Smooth muscle cell of the brain vasculature (primary cell): ENCODE data around the gene GJA4.

Experiments
- DNase-seq: peaks from one replicate; pipeline ENCODE4 v3.0.0-alpha.2; 2012; ENCODE audit warnings: low read depth, low spot score

GJA4 gene

DNA sequence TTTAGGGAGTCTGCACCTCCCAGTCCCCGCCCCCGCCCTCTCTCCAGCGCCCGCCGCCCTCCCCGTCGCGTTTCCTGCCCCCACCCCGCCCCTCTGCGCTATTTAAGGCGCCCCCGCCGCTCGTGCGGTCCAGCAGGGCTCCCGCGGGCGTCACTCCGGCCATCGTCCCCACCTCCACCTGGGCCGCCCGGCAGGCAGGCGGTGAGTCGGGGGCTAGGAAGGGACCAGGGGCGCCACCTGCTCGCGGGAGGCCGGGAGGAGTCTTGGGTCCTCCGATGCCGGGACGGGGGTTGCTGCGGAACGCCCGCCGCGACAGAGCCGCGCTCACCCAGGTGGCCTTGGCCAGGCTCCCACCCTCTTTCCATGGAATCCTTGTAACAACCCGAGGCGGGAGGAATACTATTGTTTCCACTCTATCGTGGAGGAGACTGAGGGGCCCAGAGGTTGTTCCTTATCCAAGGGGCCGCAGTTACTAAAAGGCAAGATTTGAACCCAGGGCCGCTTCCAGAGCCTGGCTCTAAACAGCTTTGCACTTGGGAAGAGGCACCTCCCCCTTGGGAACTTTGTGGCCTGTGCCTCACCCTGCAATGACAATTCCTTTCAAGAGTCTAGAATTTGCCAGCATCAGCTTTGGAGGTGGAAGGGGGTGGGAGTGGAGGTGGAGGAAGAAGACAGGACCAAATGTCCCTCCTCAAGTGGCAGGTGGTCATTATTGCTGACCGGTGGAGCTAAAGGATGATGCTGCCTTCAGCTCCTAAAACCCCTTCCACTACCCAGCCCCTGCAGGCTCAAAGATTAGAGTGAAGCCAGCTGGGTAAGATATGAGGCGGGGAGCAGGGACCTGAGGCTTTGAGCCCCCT lies at the start of gene GJA4:
TSS of gene GJA4 (plus strand) at position 132 of the 860 bp plus-strand sequence. CDS start 1,215 bp downstream, outside the sequence.
- no peak for DNase-seq

- DNase-seq: no peak
Measured at GRCh38 chr1:34743775-34744174, 49.0 kb upstream of the GJA4 start.

- DNase-seq: no peak
Measured at GRCh38 chr1:34744851-34745250, 47.9 kb upstream of the GJA4 start.

GRCh38 chr1:34745666-34746065 lies 47.1 kb upstream of the GJA4 start:
- DNase-seq: no peak

- no peak for DNase-seq
Measured at GRCh38 chr1:34746101-34746500, 46.7 kb upstream of the GJA4 start.

DNA sequence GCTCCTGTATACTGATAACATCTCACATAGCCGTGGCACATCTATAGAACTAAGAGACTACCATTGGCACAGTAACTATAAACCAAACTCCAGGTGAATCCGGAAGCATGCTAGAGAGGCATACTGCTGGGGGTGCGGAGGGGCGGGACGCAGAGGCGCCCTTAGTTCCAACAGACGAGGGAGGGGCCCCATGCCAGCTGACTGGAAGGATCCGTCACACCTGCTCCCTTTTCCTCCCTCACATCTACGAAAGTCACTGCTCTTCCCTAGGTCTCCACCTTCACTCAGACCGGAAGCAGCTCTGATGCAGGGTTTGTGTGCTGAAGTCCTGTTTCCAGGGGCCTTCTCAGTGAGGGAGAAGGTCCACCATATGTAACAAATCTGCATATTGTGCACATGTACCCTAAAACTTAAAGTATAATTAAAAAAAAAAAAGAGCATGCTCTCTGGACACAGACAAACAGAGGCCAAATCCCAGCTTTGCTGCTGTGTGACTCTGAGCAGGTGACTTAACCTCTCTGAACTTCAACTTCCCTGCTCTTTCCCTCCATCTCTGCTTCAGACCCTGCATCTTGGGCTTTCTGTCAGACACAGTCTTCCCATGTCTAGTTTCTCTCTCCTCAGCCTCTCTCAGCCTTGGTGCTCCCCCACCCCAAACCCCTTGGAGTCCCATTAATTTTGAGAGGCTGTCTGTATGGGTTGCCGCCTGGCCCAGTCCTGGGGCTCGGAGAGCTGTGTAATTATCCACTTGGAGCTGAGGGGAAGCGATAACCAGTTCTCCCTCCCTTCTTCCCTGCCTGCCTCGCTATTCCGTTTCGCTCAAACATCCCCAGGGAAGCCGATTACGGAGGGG lies 45.8 kb upstream of the GJA4 start:
- no peak for DNase-seq

- no peak for DNase-seq
Measured at GRCh38 chr1:34747638-34747941, 45.2 kb upstream of the GJA4 start.

DNA sequence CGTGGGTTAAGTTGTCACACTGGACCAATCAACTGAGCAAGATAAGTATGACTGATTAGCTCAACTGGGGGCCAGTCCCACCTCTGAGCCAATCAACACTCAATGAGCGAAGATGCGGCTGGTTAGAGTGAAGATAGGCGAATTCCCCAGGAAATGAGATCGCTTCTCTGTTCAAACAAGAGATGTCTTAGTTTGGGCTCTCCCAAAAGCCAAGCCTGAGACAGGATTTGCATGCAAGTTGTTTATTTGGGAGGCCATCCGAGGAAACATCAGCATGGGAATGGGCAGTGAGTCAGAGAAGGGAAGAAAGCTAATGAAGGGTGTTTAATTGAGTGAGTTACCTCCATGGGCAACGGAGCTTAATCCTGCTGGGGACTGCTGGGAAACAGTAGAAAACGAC lies 42.8 kb upstream of the GJA4 start:
- DNase-seq: no peak

DNA sequence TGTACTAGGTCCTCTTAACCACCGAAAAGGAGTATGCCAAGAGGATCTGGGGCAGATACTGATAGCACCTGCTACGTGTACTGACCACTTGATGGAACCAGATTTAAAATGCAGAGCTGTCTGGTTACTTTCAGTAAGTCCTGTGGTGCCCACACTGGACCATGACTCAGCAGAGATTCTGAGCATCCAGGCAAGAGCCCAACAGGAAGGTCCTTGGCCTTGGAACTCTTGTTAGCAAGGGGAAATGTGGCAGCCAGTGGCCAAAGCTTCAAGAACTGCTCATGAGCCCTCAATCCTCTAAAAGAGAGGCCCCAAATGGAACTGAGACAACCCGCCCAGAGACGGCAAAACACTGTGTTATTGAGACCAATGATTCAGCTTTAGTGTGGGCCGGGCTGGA lies 42.2 kb upstream of the GJA4 start:
- no peak for DNase-seq

- no peak for DNase-seq
Measured at GRCh38 chr1:34753163-34753562, 39.6 kb upstream of the GJA4 start.

GRCh38 chr1:34754964-34755637 lies 37.7 kb upstream of the GJA4 start, which contains the start of gene GJB5:
Gene GJB5, plus strand, starts transcription at chr1:34755047. Its CDS starts 2,284 bp downstream, at chr1:34757331.
- no peak for DNase-seq

DNA sequence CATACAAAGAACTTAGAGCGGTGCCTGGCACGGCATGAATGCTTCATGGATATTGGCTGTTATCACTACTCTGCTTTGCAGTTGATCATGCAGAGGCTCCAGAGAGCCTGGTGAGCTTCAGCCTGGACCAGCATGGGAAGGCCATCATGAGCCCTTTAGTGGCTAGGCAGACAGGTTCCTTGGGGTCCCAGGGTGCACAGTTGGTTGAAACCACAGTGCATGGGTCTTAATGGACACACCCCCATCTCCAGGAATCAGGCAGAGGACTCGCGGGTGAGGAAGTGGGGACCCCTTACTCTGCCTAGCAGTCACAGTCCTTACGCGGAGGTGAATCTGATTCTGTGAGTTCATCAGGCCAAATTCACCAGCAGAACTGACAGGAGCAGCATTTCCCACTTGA lies 36.8 kb upstream of the GJA4 start:
- DNase-seq: no peak

DNA sequence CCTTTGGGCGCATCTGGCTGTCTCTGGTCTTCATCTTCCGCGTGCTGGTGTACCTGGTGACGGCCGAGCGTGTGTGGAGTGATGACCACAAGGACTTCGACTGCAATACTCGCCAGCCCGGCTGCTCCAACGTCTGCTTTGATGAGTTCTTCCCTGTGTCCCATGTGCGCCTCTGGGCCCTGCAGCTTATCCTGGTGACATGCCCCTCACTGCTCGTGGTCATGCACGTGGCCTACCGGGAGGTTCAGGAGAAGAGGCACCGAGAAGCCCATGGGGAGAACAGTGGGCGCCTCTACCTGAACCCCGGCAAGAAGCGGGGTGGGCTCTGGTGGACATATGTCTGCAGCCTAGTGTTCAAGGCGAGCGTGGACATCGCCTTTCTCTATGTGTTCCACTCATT lies 35.4 kb upstream of the GJA4 start:
- DNase-seq: no peak

- DNase-seq: no peak
Measured at GRCh38 chr1:34758751-34759150, 34.0 kb upstream of the GJA4 start.

- no peak for DNase-seq
Measured at GRCh38 chr1:34759503-34760357, 33.1 kb upstream of the GJA4 start, which contains the start of gene GJB4. Gene GJB4, plus strand, starts transcription at chr1:34759740. Its CDS starts 1,515 bp downstream, at chr1:34761255.

- DNase-seq: no peak
Measured at GRCh38 chr1:34761176-34761761, 31.5 kb upstream of the GJA4 start.

GRCh38 chr1:34761776-34762307 lies 31.0 kb upstream of the GJA4 start:
- DNase-seq: no peak

DNA sequence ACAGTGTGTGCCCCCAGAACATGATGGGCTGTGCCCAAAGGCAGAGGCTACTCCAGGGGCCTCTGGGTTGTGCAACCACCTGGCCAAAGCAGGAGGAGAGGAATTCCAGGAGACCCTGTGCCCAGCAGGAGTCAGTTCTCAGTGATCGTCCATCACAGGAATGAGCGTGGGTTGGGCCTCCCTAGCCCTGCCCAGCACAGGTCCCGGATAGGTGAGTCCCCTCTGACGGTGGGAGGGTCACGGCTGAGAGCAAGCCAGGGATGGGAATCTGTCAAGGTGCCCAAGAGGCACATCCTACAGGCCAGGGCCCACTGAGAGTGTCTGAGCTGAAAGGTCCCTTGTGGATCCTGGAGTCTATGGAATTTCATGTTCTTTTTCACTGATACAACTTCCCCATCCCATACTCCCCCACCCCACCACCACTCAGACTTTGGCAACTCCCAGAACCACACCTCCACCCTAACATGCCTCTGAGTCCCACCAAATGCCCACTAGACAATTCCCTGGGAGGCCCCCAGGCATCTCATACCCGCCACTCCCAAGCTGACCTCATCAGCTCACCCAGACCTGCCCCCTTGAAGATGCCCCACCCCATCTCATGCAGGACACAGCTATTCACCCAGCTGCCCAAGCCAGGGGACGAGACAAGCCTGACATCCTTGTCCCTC lies 30.2 kb upstream of the GJA4 start:
- no peak for DNase-seq

DNA sequence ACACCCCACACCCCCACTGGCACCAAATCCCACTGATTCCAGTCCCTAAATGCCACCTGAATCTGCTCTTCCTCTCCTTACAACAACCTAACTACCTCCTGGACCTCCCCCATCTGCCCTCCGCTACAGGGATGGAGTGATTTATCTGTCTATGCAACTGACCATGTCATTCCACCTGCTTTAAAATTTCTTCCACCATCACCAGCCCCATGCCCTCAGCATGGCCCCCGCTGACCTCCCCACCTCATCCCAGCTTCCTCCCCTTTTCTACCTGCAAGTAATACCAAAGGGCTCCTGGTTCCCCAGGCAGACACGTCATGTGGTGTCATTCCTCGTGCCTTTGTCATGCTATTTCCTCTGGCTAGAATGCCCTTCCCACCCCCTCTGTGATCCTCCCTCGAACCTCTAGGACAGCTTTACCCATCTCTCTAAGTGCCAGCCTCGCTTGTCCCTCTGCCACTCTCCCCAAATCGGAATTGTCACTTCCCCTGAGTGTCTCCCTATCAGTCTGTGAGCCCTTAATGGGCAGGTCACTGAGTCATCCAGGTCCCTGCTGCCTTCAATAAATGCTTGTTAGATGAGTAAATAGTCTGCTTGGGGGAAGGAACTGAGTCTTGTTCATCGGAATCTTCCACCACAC lies 29.5 kb upstream of the GJA4 start:
- DNase-seq: no peak
